Astrocyte of the spinal cord (primary cell): ENCODE results near the gene LSAMP.
A peak's percentile ranks its signal among the peaks of the same experiment; 100 is the strongest.

Experiments used
- DNase-seq: peaks from one replicate; pipeline ENCODE4 v3.0.0; 2011; ENCODE audit warnings: low read depth, low spot score
- H3K4me3 ChIP-seq: 2 replicates; pipeline ENCODE4 v1.5.1; 2011; ENCODE audit warnings: low read depth, mild to moderate bottlenecking, low read length, moderate library complexity
- CTCF ChIP-seq: IDR thresholded peaks from 2 replicates; pipeline ENCODE4 v1.5.1; 2012; ENCODE audit warnings: low read depth, mild to moderate bottlenecking, low read length, inconsistent platforms
- in situ Hi-C: cut with HindIII; loops from 2 replicates; pipeline ENCODE4 v1.10.0; 2017; ENCODE audit warnings: low sequenced_read_pairs

Gene LSAMP

GRCh38 chr3:116153174-116153573, 292.1 kb downstream of the LSAMP start:
- in situ Hi-C loops, result no loop called here
- H3K4me3 ChIP-seq, result no peak overlapping the region
- no peak for DNase-seq
- TF ChIP-seq CTCF, result no peak

GRCh38 chr3:116150655-116151167, 294.6 kb downstream of the LSAMP start:
- TF ChIP-seq CTCF, result no peak
- H3K4me3 ChIP-seq, result no peak overlapping the region
- in situ Hi-C loops, result no loop called here
- DNase-seq, result no peak

- H3K4me3 ChIP-seq, result peak overlapping the region; percentile 8
- no peak for TF ChIP-seq CTCF
- in situ Hi-C loops, result no loop called here
- DNase-seq, result peak; percentile 72
Observed at GRCh38 chr3:116148881-116149851, 296.1 kb downstream of the LSAMP start.

- in situ Hi-C loops, result no loop called here
- DNase-seq, result no peak
- no peak for TF ChIP-seq CTCF
- H3K4me3 ChIP-seq, result no peak overlapping the region
Observed at GRCh38 chr3:116145613-116146012, 299.7 kb downstream of the LSAMP start.

- no peak overlapping the region for H3K4me3 ChIP-seq
- TF ChIP-seq CTCF, result no peak
- in situ Hi-C loops, result no loop called here
- DNase-seq, result peak; percentile 46
Observed at GRCh38 chr3:116141724-116142123, 303.6 kb downstream of the LSAMP start.

- in situ Hi-C loops, result no loop called here
- peak; percentile 65 for DNase-seq
- peak; percentile 80 for TF ChIP-seq CTCF
- H3K4me3 ChIP-seq, result no peak overlapping the region
Observed at GRCh38 chr3:116140100-116140689, 305.1 kb downstream of the LSAMP start.
